Measurements from ENCODE around the gene B3GNT4. TPM values are rescaled to one million over a fixed set of nuclear protein-coding genes. Genes with fewer than 3 reads are reported as not detected.

B3GNT4 gene
- total and polyA plus RNA-seq, 2 of the 8 experiments (the other 6 are each of a cell fraction or from before 2014, with no cell fraction given): 1.1 to 1.4 TPM

- POLR2A ChIA-PET (ENCODE audit: partially characterized antibody): interaction anchor here (0.8 to 17.6 kb wide), 2 partner anchors 18 to 362 kb away, joined by 3 to 230 read pairs; partner anchors contain the start of gene DIABLO
- FAIRE-seq (no peak), DNase-seq (ENCODE audit: low read depth in 1 of 2, low spot score in 2 of 2) (no peak)
- Histone ChIP-seq H2BK120ac (replicated peaks; ENCODE audit: low read depth, low read length) (no peak overlapping the region), H3K23me2 (ENCODE audit: low read depth, low read length) (peaks cover 9% of the 10 kb centered on the region; the same call in 1 of the 2 replicates), H3K4me1 (replicated peaks in 1 of 4; ENCODE audit: control insufficient read depth in 3 of 4, insufficient read depth in 4 of 4, low read length in 3 of 4) (peaks cover 0 to 10% (median 3%) of the 10 kb centered on the region in 4 experiments; a peak in 5 of 7 replicates), H2AK5ac (ENCODE audit: low read depth, low read length) (no peak overlapping the region), H3K27ac (ENCODE audit: low read depth, low read length) (no peak overlapping the region), H4K20me1 (replicated peaks in 1 of 2; ENCODE audit: control insufficient read depth in 1 of 2, insufficient read depth in 2 of 2, low read length in 2 of 2) (peaks cover 8 to 9% of the 10 kb centered on the region in 2 experiments), H3K9me3 (ENCODE audit: insufficient read depth in 2 of 2, low read depth in 1 of 2, low read length in 1 of 2) (no peaks in the 10 kb centered on the region), H2BK20ac (ENCODE audit: low read length) (no peak overlapping the region), H3K36me3 (ENCODE audit: control insufficient read depth in 2 of 4, insufficient read depth in 4 of 4, low read length in 3 of 4) (peaks cover 0 to 6% (median under 1%) of the 10 kb centered on the region in 4 experiments; a peak in 3 of 8 replicates), H3K79me2 (ENCODE audit: control insufficient read depth in 1 of 2, insufficient read depth in 2 of 2, low read length in 2 of 2) (no peaks in the 10 kb centered on the region), H2BK12ac (ENCODE audit: low read depth, low read length) (no peak overlapping the region), H3K18ac (ENCODE audit: extremely low read depth, low read length) (no peak overlapping the region), H3K14ac (ENCODE audit: insufficient read length) (no peak overlapping the region), H4K91ac (replicated peaks; ENCODE audit: insufficient read length, low read length) (no peak overlapping the region), H3K56ac (replicated peaks; ENCODE audit: insufficient read length, low read depth, low read length) (no peak overlapping the region), H3K9ac (replicated peaks in 1 of 4; ENCODE audit: extremely low read depth in 1 of 4, low read depth in 3 of 4, low read length in 3 of 4) (no peak overlapping the region), H2AFZ (ENCODE audit: low read length) (no peak overlapping the region), H3K23ac (ENCODE audit: insufficient read length) (no peak overlapping the region), H3K27me3 (replicated peaks in 1 of 4; ENCODE audit: control insufficient read depth in 3 of 4, extremely low read depth in 1 of 4, insufficient read depth in 3 of 4, low read length in 3 of 4) (peaks cover 9 to 44% (median 27%) of the 10 kb centered on the region in 4 experiments; a peak in 6 of 7 replicates), H4K5ac (ENCODE audit: insufficient read length, low read depth, low read length) (no peak overlapping the region), H3K79me1 (ENCODE audit: low read depth, low read length) (no peaks in the 10 kb centered on the region), H3K4ac (replicated peaks; ENCODE audit: insufficient read length, low read depth, low read length) (no peak overlapping the region), H2BK15ac (ENCODE audit: low read length) (no peak overlapping the region), H3K4me2 (ENCODE audit: insufficient read depth in 1 of 2, low read depth in 2 of 2, low read length in 2 of 2) (no peak overlapping the region; a peak in 1 of 4 replicates), H2BK5ac (ENCODE audit: low read depth, low read length) (no peak overlapping the region), H3K4me3 (ENCODE audit: extremely low read depth in 1 of 4, insufficient read depth in 2 of 4, low read depth in 3 of 4, low read length in 4 of 4) (no peak overlapping the region), H4K8ac (ENCODE audit: extremely low read depth, insufficient read depth, low read length) (no peak overlapping the region)
- WGBS, 2 experiments (ENCODE audit: extremely low coverage in 1 of 2, insufficient coverage in 1 of 2, insufficient read length in 1 of 2, insufficient replicate concordance in 2 of 2, low coverage in 1 of 2, low lambda C conversion rate in 2 of 2, missing lambda C conversion rate in 1 of 2): 96% methylated on average over 3 of the region's 6 CpGs; no CpG with 5 or more reads in 1 of the 2 experiments
- CTCF ChIA-PET (ENCODE audit: partially characterized antibody): interaction anchor here (0.6 to 4.0 kb wide), 6 partner anchors 11 to 71 kb away, joined by 3 to 18 read pairs (median 3); partner anchors contain the start of gene DIABLO
- TF ChIP-seq RAD21 (IDR thresholded peaks at IDR 0.05 in 1 of 2, conservative IDR thresholded peaks at IDR 0.05 in 1 of 2; ENCODE audit: low read depth in 2 of 2, low read length in 2 of 2): no peak
- TF ChIP-seq EGR1 (IDR thresholded peaks at IDR 0.05; ENCODE audit: borderline replicate concordance, low read depth, low read length): no peak
- TF ChIP-seq, protein P1, sequence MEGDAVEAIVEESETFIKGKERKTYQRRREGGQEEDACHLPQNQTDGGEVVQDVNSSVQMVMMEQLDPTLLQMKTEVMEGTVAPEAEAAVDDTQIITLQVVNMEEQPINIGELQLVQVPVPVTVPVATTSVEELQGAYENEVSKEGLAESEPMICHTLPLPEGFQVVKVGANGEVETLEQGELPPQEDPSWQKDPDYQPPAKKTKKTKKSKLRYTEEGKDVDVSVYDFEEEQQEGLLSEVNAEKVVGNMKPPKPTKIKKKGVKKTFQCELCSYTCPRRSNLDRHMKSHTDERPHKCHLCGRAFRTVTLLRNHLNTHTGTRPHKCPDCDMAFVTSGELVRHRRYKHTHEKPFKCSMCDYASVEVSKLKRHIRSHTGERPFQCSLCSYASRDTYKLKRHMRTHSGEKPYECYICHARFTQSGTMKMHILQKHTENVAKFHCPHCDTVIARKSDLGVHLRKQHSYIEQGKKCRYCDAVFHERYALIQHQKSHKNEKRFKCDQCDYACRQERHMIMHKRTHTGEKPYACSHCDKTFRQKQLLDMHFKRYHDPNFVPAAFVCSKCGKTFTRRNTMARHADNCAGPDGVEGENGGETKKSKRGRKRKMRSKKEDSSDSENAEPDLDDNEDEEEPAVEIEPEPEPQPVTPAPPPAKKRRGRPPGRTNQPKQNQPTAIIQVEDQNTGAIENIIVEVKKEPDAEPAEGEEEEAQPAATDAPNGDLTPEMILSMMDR (IDR thresholded peaks at IDR 0.05; ENCODE audit: control extremely low read depth in 1 of 3, insufficient read depth in 1 of 3, low read depth in 1 of 3, low read length in 3 of 3): no peak
- no peak for TF ChIP-seq CREB1 (IDR thresholded peaks at IDR 0.05)
- no peak for TF ChIP-seq SP1 (IDR thresholded peaks at IDR 0.05; ENCODE audit: low read depth, low read length)
- TF ChIP-seq TCF12 (IDR thresholded peaks at IDR 0.05; ENCODE audit: low read depth, low read length): no peak
- TF ChIP-seq KDM1A (IDR thresholded peaks at IDR 0.05; ENCODE audit: borderline replicate concordance, low read length): no peak
- no peak for TF ChIP-seq YY1 (IDR thresholded peaks at IDR 0.05; ENCODE audit: low read depth, low read length)
- no peak for TF ChIP-seq TAF1 (IDR thresholded peaks at IDR 0.05; ENCODE audit: low read depth, low read length)
- TF ChIP-seq USF2 (IDR thresholded peaks at IDR 0.05; ENCODE audit: low read length): no peak
These were observed 1.5 kb upstream of the B3GNT4 start for GRCh38 chr12:122202017-122202416.

All from H1 (cell line).